GM12878 (cell line): ENCODE measurements around the gene TPCN1.

Source experiments
- CTCF ChIP-seq, 3 experiments: IDR thresholded peaks in 2 of 3; conservative IDR thresholded peaks in 1 of 3; 2 replicates each; pipeline ENCODE4 v1.5.1; 2011; ENCODE audit warnings: low read depth in 3 of 3, low read length in 3 of 3, mild to moderate bottlenecking in 3 of 3, control low read depth in 2 of 3, moderate library complexity in 2 of 3, inconsistent platforms in 1 of 3, mixed read lengths in 1 of 3; ENCODE audit not compliant: control insufficient read depth in 2 of 3, insufficient read depth in 1 of 3; ENCODE audit errors: extremely low read depth in 1 of 3
- EP300 ChIP-seq, 2 experiments: fragments of 150-350 bp in 1 of 2; IDR thresholded peaks; 2 replicates each; pipeline ENCODE4 v1.6.1; 2011 to 2012; ENCODE audit warnings: low read depth in 2 of 2, low read length in 2 of 2, borderline replicate concordance in 1 of 2, improper control_type of control experiment in 1 of 2, inconsistent platforms in 1 of 2; ENCODE audit not compliant: control insufficient read depth in 1 of 2
- EZH2 ChIP-seq: IDR thresholded peaks from 2 replicates; pipeline ENCODE4 v1.6.1; 2012; ENCODE audit warnings: low read depth, mild to moderate bottlenecking, control low read depth, inconsistent platforms, low read length, borderline replicate concordance; ENCODE audit not compliant: control insufficient read depth
- HDAC6 ChIP-seq: fragments of 200-600 bp; sonication (generic); IDR thresholded peaks from one replicate; pipeline ENCODE4 v1.8.0; 2017; ENCODE audit warnings: antibody characterized with exemption; ENCODE audit not compliant: unreplicated experiment
- NR2C1 ChIP-seq: fragments of 450-650 bp; IDR thresholded peaks from 2 replicates; pipeline ENCODE4 v1.6.1; 2017; ENCODE audit warnings: antibody characterized with exemption, mild to moderate bottlenecking, moderate library complexity
- REST ChIP-seq: IDR thresholded peaks from 2 replicates; pipeline ENCODE4 v1.6.1; 2012; ENCODE audit warnings: mild to moderate bottlenecking, low read depth, low read length
- SIN3A ChIP-seq: IDR thresholded peaks from 2 replicates; pipeline ENCODE4 v1.6.1; 2012; ENCODE audit warnings: low read depth, low read length, improper control_type of control experiment
- SMARCA5 ChIP-seq: fragments of 450-650 bp; IDR thresholded peaks from 2 replicates; pipeline ENCODE4 v1.6.1; 2017; ENCODE audit warnings: mild to moderate bottlenecking

GRCh38 chr12:113181975-113182374, 39.3 kb upstream of the TPCN1 start:
- TF ChIP-seq SMARCA5, result no peak
- no peak for TF ChIP-seq EZH2
- no peak for TF ChIP-seq CTCF (IDR thresholded peaks at IDR 0.05 in 2 of 3, conservative IDR thresholded peaks at IDR 0.05 in 1 of 3; ENCODE audit: control insufficient read depth in 2 of 3, extremely low read depth in 1 of 3, insufficient read depth in 1 of 3, low read depth in 3 of 3, low read length in 3 of 3)
- TF ChIP-seq HDAC6, result no peak
- TF ChIP-seq EP300 (IDR thresholded peaks at IDR 0.05; ENCODE audit: borderline replicate concordance in 1 of 2, control insufficient read depth in 1 of 2, low read depth in 2 of 2, low read length in 2 of 2), result no peak
- no peak for TF ChIP-seq NR2C1
- TF ChIP-seq SIN3A, result no peak
- TF ChIP-seq REST, result no peak
